HG03139 (cell line): Measurements from ENCODE around the gene GAK.

ENCODE experiments used
- ATAC-seq: cut with Tn5 transposase; IDR thresholded peaks from one replicate; pipeline ENCODE4 v1.9.1; 2021; ENCODE audit not compliant: unreplicated experiment

Gene GAK

DNA sequence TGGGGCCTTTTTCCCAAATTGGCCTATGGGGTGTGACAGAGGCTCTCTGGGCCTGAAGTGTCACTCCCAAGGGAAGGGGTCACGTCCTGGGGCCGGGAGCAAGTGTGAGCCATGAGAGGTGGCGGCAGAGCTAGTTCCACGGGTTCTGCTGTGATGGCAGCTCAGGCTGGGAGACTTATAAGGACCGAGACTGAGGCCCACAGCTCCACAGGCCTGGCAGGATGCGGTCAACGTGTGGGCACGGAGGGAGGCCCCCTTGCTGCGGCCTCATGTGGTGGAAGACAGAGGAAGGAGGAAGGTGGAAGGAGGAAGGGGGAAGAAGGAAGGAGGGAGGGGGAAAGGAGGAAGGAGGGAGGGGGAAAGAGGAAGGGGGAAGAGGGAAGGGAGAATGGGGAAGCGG is 99.0 kb downstream of the GAK start:
- no peak for ATAC-seq

DNA sequence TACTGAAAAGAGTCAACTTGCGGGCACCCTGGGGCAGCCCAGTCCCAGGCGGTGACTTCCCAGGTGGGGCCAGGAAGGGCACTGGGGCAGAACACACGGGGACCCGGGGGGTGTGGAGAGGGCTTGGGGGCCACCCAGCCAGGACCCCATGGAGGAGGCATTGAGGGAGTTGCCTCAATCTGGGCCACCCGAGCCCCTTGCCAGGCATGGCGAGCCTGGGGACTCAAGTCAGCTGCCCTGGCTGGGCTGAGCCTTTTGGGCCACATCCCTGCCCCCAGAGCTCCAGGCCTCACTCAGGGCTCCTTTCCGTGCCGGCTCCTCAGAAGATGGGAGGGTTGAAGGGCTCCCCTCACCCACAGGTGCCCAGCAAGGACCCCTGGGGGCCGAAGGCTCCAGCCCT is 99.6 kb downstream of the GAK start:
- no peak for ATAC-seq

DNA sequence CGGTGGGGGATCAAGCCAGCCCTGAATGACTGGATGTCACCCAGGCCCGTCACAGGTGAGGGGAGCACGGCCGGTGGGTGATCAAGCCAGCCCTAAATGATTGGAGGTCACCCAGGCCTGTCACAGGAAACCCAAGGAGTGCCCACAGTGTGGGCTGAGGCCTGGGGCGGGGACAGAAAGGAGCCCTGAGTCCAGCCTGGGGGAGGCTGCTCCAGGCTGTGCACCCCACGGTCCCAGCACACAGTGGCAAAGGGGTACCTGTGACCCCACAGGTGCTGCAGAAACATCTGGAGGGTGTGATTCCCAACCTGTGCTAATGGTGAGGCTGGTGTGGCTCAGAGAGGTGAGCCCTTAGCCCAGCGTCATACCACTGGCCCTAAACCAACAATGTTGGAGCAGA is 100.0 kb downstream of the GAK start:
- ATAC-seq: no peak

- no peak for ATAC-seq
Observed at GRCh38 chr4:831483-831805, 100.7 kb downstream of the GAK start.

- no peak for ATAC-seq
Observed at GRCh38 chr4:830601-831482, 101.3 kb downstream of the GAK start.

DNA sequence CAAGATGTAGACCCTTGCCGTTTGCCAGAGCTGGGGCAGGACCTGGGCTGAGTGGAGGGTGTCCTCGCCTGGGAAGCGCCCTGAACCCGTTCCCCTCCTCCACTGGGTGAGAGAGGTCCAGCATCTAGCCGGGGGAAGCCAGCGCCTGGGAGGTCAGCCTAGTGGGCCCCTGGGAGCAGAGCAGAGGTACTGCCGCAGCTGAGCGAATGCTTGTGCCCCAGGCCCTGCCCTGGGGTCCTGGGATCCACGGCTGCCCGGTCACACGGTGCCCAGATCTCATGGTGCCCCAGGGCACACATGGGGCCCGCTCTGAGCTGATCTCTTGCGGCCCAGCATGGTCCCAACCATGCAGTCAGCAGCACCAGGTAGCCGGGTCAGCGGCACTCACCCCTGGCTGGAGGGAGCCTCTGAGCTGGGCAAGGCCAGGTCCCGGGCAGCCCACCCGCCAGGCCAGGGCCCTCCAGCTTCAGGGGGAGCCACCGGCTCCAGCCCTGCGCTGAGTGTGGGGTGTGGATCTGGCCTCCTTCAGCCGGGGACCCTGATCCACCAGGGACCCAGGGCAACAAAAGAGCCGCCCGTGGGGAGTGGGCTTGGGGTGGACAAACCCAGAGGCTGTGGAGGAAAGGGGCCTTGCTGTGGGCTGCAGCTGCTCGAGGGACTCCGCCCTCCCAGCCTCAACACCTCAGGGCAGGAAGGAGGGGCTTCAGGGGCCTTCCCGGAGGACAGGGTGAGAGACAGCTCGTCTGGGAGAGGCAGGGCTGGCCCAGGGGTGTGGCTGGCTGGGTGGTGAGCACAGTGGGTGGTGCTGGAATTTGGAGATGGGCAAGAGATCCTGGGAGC is 102.1 kb downstream of the GAK start:
- no peak for ATAC-seq

GRCh38 chr4:829291-829690 is 102.8 kb downstream of the GAK start:
- no peak for ATAC-seq

GRCh38 chr4:828641-829271 is 103.4 kb downstream of the GAK start:
- ATAC-seq: no peak

DNA sequence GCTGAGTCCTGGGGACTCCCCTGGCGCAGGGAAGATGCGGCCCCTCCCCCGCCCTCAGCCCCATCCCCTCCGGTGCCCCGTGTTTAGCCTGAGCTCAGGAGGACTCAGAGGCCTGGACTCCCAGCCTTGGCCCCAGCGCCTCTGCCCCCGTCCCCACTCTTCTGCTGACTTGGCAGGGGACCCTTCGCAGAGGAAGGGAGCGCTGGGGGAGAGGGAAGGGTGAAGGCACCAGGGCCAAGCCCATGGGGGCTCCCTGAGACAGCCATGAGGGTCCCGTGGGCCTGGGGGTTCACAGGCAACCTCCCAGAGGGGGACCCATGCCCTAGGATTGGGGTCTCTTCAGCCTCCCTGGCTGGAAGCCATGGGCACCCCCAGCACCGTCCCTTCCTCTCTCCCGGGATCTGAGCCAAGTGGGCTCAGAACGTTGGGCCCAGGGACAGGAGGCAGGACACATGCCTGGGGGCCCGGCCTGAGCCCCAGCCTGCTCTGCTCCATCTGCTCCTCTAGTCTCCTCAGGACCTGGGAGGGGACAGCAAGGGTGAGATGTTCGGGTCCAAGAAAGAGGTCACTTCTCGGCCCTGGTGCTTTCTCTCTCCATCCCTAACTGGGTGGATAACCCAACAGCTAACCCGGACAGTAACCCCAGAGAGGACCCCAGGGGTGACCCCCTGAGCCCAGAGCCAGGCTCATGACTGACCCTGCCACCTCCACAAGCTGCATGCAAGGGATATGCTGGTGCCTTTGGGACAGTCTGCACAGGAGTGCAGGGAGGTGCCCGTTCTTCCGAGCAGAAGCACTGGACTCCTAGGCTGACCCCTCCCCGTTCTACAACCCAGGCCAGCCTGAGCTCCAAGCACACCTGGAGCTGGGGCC is 104.7 kb downstream of the GAK start:
- no peak for ATAC-seq

- no peak for ATAC-seq
Observed at GRCh38 chr4:826508-827208, 105.5 kb downstream of the GAK start.

- ATAC-seq: no peak
Observed at GRCh38 chr4:825971-826330, 106.2 kb downstream of the GAK start, which contains the start of gene CPLX1. Gene CPLX1 (minus strand): TSS chr4:826129. CDS start chr4:824522, 1,607 bp downstream.

GRCh38 chr4:825063-825970 is 106.8 kb downstream of the GAK start:
- ATAC-seq: no peak

- ATAC-seq: no peak
Observed at GRCh38 chr4:824461-825062, 107.6 kb downstream of the GAK start.

DNA sequence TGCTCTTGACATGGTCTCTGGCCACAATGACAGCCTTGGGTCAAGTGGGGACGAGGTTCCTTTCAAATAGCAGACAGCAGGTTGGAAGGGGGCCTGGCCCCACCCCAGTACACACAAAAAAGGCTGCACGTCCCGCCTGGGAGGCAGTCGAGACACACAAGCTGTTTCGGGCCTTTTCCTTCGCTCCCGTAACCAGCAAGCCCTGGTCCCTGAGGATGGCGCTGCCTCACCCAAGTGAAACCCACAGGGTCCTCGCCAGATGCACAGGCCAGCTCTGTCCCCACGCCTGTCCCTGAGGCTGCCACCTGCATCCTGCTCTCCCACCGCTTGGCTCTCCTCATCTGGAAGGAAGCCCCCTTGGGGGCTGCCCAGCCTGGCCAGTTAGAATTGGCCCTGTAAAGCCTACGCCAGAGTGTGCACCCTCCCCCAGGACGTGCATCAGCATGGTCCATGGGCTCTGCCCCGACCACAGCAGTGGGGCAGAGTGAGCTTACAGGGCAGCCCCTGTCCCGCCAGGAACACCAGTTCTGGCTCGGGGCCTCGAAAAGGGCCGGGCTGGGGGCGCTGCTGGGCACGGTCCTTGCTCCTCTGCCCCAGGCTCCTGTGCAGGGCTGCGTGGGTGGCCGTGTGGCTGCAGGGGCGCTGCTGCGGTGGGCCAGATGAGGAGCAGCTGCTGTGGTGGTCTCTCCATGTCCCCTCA is 108.2 kb downstream of the GAK start:
- ATAC-seq: no peak

DNA sequence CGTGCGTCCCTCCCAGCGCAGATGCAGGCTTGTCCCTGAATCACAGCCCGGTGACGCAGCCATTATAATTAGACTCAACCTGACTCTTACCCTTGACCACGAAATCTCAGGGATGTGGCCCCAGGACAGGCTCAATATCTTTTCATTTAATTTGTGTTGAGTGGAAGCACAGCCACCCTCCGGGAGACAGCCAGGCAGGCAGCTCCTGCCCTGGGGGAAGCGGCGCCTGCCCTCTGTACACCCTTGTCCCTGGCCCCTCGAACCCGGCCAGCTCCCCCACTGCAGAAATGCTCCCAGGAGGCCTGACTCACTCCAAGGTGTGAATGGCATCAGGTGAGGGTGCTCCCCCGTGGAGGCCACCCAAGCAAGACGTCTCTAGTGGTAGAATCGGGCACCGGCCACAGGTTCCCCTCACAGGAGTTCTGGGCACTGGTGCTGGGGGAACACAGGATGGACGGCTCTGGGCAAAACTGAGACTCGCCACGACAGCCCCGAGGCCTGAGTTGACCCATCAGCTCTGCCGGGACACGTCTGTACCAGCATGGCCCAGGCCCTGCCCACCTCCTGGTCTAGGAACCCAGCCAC is 108.8 kb downstream of the GAK start:
- ATAC-seq: no peak

- ATAC-seq: no peak
Observed at GRCh38 chr4:822361-823175, 109.5 kb downstream of the GAK start.

DNA sequence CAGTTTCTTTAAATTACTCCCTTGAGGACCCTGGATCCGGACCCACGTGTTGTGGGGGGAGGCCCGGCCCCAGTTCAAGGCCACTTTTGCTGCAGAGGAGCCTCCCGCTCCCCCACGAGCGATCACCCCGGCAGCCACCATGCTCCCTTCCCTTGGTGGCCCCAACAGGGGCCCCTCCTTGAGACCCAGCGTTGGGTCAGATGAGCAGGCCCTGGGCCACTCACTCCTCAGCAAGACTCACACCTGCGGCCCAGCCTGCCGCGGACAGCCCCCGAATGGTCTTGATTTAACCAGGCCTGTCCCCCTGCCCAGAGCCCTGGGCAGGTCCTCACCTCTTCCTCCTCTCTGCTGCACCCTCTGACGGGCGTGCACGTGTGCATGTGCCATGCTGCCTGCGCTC is 110.5 kb downstream of the GAK start:
- ATAC-seq: no peak
